ENCODE results near the gene PON2.

Gene PON2

GRCh38 chr7:95412075-95412474, 22.8 kb downstream of the PON2 start:
- Histone ChIP-seq H3K14ac (ENCODE audit: low read length) (no peak overlapping the region), H4K91ac (ENCODE audit: low read depth, low read length, poor library complexity) (no peak overlapping the region), H3K4me3 (ENCODE audit: low read length in 2 of 2) (no peak overlapping the region), H2BK12ac (ENCODE audit: low read length) (no peak overlapping the region), H2BK15ac (ENCODE audit: low read length) (no peak overlapping the region), H3K18ac (ENCODE audit: low read length) (no peak overlapping the region), H2BK5ac (ENCODE audit: low read length) (no peak overlapping the region), H3K4me1 (ENCODE audit: control insufficient read depth in 2 of 2, insufficient read depth in 1 of 2, low read depth in 1 of 2, low read length in 2 of 2) (peaks cover 0 to 4% of the 10 kb centered on the region in 2 donors), H3K9ac (ENCODE audit: low read depth, low read length, poor library complexity) (no peak overlapping the region), H3K79me1 (ENCODE audit: low read depth, low read length) (no peaks in the 10 kb centered on the region), H2AK5ac (ENCODE audit: low read depth, low read length) (no peak overlapping the region), H4K8ac (ENCODE audit: low read depth, low read length) (no peak overlapping the region), H2BK120ac (ENCODE audit: low read depth, low read length) (no peak overlapping the region), H3K27ac (replicated peaks; ENCODE audit: low read length) (no peak overlapping the region), H3K9me3 (replicated peaks in 1 of 2; ENCODE audit: control insufficient read depth in 2 of 2, insufficient read depth in 1 of 2, low read depth in 1 of 2, low read length in 2 of 2) (peaks cover 0 to 15% of the 10 kb centered on the region in 2 donors), H3K23ac (ENCODE audit: low read depth, low read length, poor library complexity) (no peak overlapping the region), H3K4me2 (ENCODE audit: insufficient read depth, low read length, poor library complexity, severe bottlenecking) (no peak overlapping the region), H3K4ac (ENCODE audit: low read length) (no peak overlapping the region), H3K36me3 (replicated peaks in 1 of 2; ENCODE audit: control insufficient read depth in 2 of 2, insufficient read depth in 2 of 2, low read length in 2 of 2) (peaks cover 6 to 99% of the 10 kb centered on the region in 2 donors), H3K27me3 (ENCODE audit: control insufficient read depth in 3 of 3, insufficient read depth in 3 of 3, low read depth in 1 of 3, low read length in 3 of 3) (no peaks in the 10 kb centered on the region), H2AFZ (ENCODE audit: low read length) (no peak overlapping the region)
- WGBS, 2 donors (ENCODE audit: extremely low coverage in 2 of 2, insufficient read length in 2 of 2, insufficient replicate concordance in 1 of 2): no CpG with 5 or more reads among the region's 4 CpGs
- no peak for DNase-seq (ENCODE audit: low spot score)

GRCh38 chr7:95411666-95412065, 23.2 kb downstream of the PON2 start:
- Histone ChIP-seq H2BK15ac (ENCODE audit: low read length) (no peak overlapping the region), H3K9ac (ENCODE audit: low read depth, low read length, poor library complexity) (no peak overlapping the region), H3K27me3 (ENCODE audit: control insufficient read depth in 3 of 3, insufficient read depth in 3 of 3, low read depth in 1 of 3, low read length in 3 of 3) (no peaks in the 10 kb centered on the region), H3K79me1 (ENCODE audit: low read depth, low read length) (no peaks in the 10 kb centered on the region), H3K23ac (ENCODE audit: low read depth, low read length, poor library complexity) (no peak overlapping the region), H2BK5ac (ENCODE audit: low read length) (no peak overlapping the region), H3K14ac (ENCODE audit: low read length) (no peak overlapping the region), H3K9me3 (replicated peaks in 1 of 2; ENCODE audit: control insufficient read depth in 2 of 2, insufficient read depth in 1 of 2, low read depth in 1 of 2, low read length in 2 of 2) (peaks cover 0 to 15% of the 10 kb centered on the region in 2 donors), H4K8ac (ENCODE audit: low read depth, low read length) (no peak overlapping the region), H3K36me3 (replicated peaks in 1 of 2; ENCODE audit: control insufficient read depth in 2 of 2, insufficient read depth in 2 of 2, low read length in 2 of 2) (peaks cover 6 to 99% of the 10 kb centered on the region in 2 donors), H2AFZ (ENCODE audit: low read length) (no peak overlapping the region), H3K4me2 (ENCODE audit: insufficient read depth, low read length, poor library complexity, severe bottlenecking) (no peak overlapping the region), H3K4ac (ENCODE audit: low read length) (no peak overlapping the region), H3K18ac (ENCODE audit: low read length) (no peak overlapping the region), H3K4me3 (ENCODE audit: low read length in 2 of 2) (no peak overlapping the region), H3K27ac (replicated peaks; ENCODE audit: low read length) (no peak overlapping the region), H2BK120ac (ENCODE audit: low read depth, low read length) (no peak overlapping the region), H2AK5ac (ENCODE audit: low read depth, low read length) (no peak overlapping the region), H3K4me1 (ENCODE audit: control insufficient read depth in 2 of 2, insufficient read depth in 1 of 2, low read depth in 1 of 2, low read length in 2 of 2) (peaks cover 0 to 4% of the 10 kb centered on the region in 2 donors), H2BK12ac (ENCODE audit: low read length) (no peak overlapping the region), H4K91ac (ENCODE audit: low read depth, low read length, poor library complexity) (no peak overlapping the region)
- DNase-seq (ENCODE audit: low spot score): no peak
- WGBS, 2 donors (ENCODE audit: extremely low coverage in 2 of 2, insufficient read length in 2 of 2, insufficient replicate concordance in 1 of 2): no CpG with 5 or more reads among the region's 4 CpGs

- H2AFZ ChIP-seq (ENCODE audit: low read length): no peak overlapping the region
- H2BK15ac ChIP-seq (ENCODE audit: low read length): no peak overlapping the region
- no peak overlapping the region for H3K4ac ChIP-seq (ENCODE audit: low read length)
- H3K79me1 ChIP-seq (ENCODE audit: low read depth, low read length): no peaks in the 10 kb centered on the region
- peaks cover 0 to 4% of the 10 kb centered on the region in 2 donors for H3K4me1 ChIP-seq (ENCODE audit: control insufficient read depth in 2 of 2, insufficient read depth in 1 of 2, low read depth in 1 of 2, low read length in 2 of 2)
- no peak overlapping the region for H3K4me2 ChIP-seq (ENCODE audit: insufficient read depth, low read length, poor library complexity, severe bottlenecking)
- peaks cover 6 to 99% of the 10 kb centered on the region in 2 donors for H3K36me3 ChIP-seq (replicated peaks in 1 of 2; ENCODE audit: control insufficient read depth in 2 of 2, insufficient read depth in 2 of 2, low read length in 2 of 2)
- no peak overlapping the region for H3K14ac ChIP-seq (ENCODE audit: low read length)
- H3K9ac ChIP-seq (ENCODE audit: low read depth, low read length, poor library complexity): no peak overlapping the region
- no CpG with 5 or more reads among the region's 3 CpGs for WGBS, 2 donors (ENCODE audit: extremely low coverage in 2 of 2, insufficient read length in 2 of 2, insufficient replicate concordance in 1 of 2)
- no peak overlapping the region for H2BK12ac ChIP-seq (ENCODE audit: low read length)
- no peak overlapping the region for H3K18ac ChIP-seq (ENCODE audit: low read length)
- no peak overlapping the region for H2AK5ac ChIP-seq (ENCODE audit: low read depth, low read length)
- H4K91ac ChIP-seq (ENCODE audit: low read depth, low read length, poor library complexity): no peak overlapping the region
- no peaks in the 10 kb centered on the region for H3K27me3 ChIP-seq (ENCODE audit: control insufficient read depth in 3 of 3, insufficient read depth in 3 of 3, low read depth in 1 of 3, low read length in 3 of 3)
- H3K9me3 ChIP-seq (replicated peaks in 1 of 2; ENCODE audit: control insufficient read depth in 2 of 2, insufficient read depth in 1 of 2, low read depth in 1 of 2, low read length in 2 of 2): peaks cover 0 to 15% of the 10 kb centered on the region in 2 donors
- H4K8ac ChIP-seq (ENCODE audit: low read depth, low read length): no peak overlapping the region
- DNase-seq (ENCODE audit: low spot score): no peak
- no peak overlapping the region for H3K4me3 ChIP-seq (ENCODE audit: low read length in 2 of 2)
- no peak overlapping the region for H3K27ac ChIP-seq (replicated peaks; ENCODE audit: low read length)
- no peak overlapping the region for H2BK120ac ChIP-seq (ENCODE audit: low read depth, low read length)
- H3K23ac ChIP-seq (ENCODE audit: low read depth, low read length, poor library complexity): no peak overlapping the region
- H2BK5ac ChIP-seq (ENCODE audit: low read length): no peak overlapping the region
These were observed 23.8 kb downstream of the PON2 start for GRCh38 chr7:95411036-95411435.

- Histone ChIP-seq H2AK5ac (ENCODE audit: low read depth, low read length) (no peak overlapping the region), H4K91ac (ENCODE audit: low read depth, low read length, poor library complexity) (no peak overlapping the region)
- WGBS, 2 donors (ENCODE audit: extremely low coverage in 2 of 2, insufficient read length in 2 of 2, insufficient replicate concordance in 1 of 2): no CpG with 5 or more reads among the region's 2 CpGs
These were observed 27.1 kb downstream of the PON2 start for GRCh38 chr7:95407751-95408150.

More at GRCh38 chr7:95407751-95408150, 27.1 kb downstream of the PON2 start:
- no peak overlapping the region for H2AFZ ChIP-seq (ENCODE audit: low read length)
- H4K8ac ChIP-seq (ENCODE audit: low read depth, low read length): no peak overlapping the region
- no peak overlapping the region for H3K18ac ChIP-seq (ENCODE audit: low read length)
- H3K14ac ChIP-seq (ENCODE audit: low read length): no peak overlapping the region
- H3K4me2 ChIP-seq (ENCODE audit: insufficient read depth, low read length, poor library complexity, severe bottlenecking): no peak overlapping the region
- peaks cover 9 to 100% of the 10 kb centered on the region in 2 donors for H3K36me3 ChIP-seq (replicated peaks in 1 of 2; ENCODE audit: control insufficient read depth in 2 of 2, insufficient read depth in 2 of 2, low read length in 2 of 2)
- H3K27ac ChIP-seq (replicated peaks; ENCODE audit: low read length): peak overlapping the region; percentile 69
- no peaks in the 10 kb centered on the region for H3K79me1 ChIP-seq (ENCODE audit: low read depth, low read length)
- no peak overlapping the region for H3K9ac ChIP-seq (ENCODE audit: low read depth, low read length, poor library complexity)
- no peak overlapping the region for H2BK120ac ChIP-seq (ENCODE audit: low read depth, low read length)
- H3K9me3 ChIP-seq (replicated peaks in 1 of 2; ENCODE audit: control insufficient read depth in 2 of 2, insufficient read depth in 1 of 2, low read depth in 1 of 2, low read length in 2 of 2): peaks cover 0 to 12% of the 10 kb centered on the region in 2 donors
- H3K27me3 ChIP-seq (ENCODE audit: control insufficient read depth in 3 of 3, insufficient read depth in 3 of 3, low read depth in 1 of 3, low read length in 3 of 3): no peaks in the 10 kb centered on the region
- DNase-seq (ENCODE audit: low spot score): peak; percentile 24
- no peak overlapping the region for H3K4me3 ChIP-seq (ENCODE audit: low read length in 2 of 2)
- no peak overlapping the region for H2BK12ac ChIP-seq (ENCODE audit: low read length)
- H3K4me1 ChIP-seq (ENCODE audit: control insufficient read depth in 2 of 2, insufficient read depth in 1 of 2, low read depth in 1 of 2, low read length in 2 of 2): peaks cover 4 to 8% of the 10 kb centered on the region in 2 donors
- no peak overlapping the region for H2BK5ac ChIP-seq (ENCODE audit: low read length)
- no peak overlapping the region for H3K4ac ChIP-seq (ENCODE audit: low read length)
- H3K23ac ChIP-seq (ENCODE audit: low read depth, low read length, poor library complexity): no peak overlapping the region
- no peak overlapping the region for H2BK15ac ChIP-seq (ENCODE audit: low read length)
